8988T (cell line): ENCODE results near the gene LKAAEAR1.
A peak's percentile ranks its signal among the peaks of the same experiment; 100 is the strongest.

ENCODE experiments used
- DNase-seq: peaks from one replicate; pipeline ENCODE4 v3.0.0; 2011

The LKAAEAR1 gene

DNA sequence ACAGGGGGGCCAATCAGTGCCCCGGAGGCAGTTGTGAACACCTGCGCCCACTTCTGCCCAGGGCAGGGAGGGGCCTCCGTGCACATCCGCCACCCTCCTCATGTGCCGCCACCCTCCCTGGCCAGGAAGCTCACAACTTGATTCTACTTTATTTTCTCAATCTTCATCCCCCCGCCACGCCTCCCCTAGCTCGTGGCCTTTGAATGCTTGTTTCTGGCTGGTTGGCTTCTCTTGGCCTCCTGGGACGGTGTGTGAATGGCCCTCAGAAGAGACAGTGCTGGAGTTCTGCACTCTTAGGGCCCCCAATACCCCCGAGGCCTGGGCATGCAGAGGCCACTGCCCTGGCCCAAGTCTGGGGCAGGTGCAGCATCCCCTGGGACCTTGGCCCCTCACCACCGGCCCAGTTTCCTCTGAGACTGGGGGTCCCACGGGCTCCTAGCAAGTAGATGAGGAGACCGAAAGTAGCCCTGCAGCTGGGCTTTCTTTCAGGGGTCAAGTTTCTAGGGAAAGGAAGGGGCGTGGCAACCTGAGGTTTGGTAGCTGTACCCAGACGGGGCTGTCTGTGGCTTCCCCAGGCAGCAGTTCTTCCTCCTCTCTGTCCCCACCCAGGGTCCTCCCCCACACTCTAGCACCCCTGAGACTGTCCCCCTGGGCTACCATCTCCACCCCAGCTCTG, 6.2 kb downstream of the LKAAEAR1 start:
- DNase-seq, result no peak

DNA sequence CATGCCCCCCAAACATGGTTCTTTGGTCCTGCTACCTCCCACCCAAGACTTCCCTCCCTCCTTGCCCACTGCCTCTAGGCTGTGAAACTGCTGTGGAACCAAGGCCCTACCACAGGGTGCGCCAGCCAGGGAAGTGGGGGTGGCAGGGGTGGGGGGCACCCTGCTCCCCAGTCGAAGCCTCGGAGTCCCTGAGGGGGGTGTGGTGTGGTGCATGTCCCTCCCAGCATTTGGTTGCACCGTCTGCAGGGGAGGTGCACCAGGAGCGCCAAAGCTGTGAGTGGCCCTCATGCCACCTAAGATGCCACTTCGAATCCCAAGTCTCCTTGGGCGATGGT, 6.7 kb downstream of the LKAAEAR1 start:
- DNase-seq, result no peak

DNA sequence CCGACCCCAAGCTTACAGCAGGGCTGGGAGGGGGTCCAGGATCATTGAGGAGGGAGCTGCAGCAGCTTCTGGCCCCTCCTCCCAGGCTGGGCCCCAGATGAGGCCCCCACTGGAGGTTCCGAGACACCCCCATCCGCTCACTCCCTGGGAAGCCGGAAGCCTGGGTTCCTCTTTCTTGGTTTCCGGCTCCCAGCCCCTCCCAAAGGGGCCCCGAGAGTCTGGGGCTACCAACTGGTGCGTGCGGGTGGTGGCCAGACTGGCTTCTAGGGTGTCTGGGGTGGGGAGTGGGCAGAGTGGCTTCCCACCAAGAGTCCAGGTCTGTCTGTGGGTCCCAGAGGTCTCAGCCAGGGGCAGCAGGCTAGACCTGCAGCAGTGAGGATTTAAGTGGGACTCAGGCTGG, 7.1 kb downstream of the LKAAEAR1 start:
- DNase-seq, result no peak

DNA sequence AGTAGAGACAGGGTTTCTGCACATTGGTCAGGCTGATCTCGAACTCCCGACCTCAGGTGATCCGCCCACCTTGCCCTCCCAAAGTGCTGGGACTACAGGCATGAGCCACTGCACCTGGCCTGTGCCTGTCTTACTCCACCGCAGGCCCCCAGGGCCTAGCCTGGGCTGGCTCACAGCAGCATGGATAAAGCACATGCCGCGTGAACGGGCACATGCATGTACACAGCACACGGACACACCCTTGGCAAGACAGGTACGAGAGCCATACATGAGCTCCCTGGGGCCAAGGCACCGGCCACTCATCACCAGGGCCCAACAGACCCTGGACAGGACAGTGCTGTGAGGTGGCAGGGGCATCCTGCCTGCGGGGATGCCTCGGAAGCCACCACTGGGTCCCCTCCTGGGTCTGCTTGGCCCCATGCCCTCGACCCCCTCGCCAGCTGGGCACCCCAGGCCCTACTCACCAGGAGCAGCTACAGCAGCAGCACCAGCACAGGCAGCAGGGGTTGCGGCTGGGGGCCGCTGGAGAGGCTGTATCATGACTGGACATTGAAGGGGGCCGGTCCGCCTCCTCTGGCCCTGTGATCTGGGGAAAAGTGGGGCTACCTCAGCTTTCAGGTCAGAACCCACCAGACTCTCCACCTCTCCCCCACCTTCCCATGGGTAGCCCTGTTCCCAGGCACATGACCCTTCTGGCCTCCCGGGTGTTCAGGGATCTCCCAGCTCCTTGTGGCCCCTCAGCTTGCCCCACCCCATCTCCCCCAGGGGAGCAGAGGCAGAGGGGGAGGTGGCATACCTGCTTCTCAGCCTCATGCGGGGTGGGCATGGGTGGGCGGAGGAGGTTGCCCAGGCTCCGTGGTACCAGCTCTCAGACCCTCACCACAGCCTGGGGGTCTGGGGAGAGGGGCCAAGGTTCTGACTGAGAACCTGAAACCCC, 7.9 kb downstream of the LKAAEAR1 start:
- no peak for DNase-seq

DNA sequence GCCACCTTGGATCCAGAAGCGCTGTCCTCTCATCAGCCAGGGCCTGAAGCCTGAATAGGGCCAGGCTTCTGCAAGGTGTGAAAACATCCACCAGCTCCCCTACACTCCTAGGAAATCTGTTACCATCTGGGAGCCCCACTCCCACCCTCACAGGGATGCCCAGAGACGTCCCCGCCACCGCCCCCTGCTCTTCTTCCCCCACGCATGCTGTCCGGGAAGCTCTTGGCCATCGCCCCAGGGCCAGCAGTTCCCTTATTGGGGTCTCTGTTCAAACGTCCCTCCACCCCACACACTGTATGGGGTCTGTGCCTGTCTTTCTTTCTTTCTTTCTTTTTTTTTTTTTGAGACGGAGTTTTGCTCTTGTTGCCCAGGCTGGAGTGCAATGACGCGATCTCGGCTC, 8.6 kb downstream of the LKAAEAR1 start:
- DNase-seq, result no peak

DNA sequence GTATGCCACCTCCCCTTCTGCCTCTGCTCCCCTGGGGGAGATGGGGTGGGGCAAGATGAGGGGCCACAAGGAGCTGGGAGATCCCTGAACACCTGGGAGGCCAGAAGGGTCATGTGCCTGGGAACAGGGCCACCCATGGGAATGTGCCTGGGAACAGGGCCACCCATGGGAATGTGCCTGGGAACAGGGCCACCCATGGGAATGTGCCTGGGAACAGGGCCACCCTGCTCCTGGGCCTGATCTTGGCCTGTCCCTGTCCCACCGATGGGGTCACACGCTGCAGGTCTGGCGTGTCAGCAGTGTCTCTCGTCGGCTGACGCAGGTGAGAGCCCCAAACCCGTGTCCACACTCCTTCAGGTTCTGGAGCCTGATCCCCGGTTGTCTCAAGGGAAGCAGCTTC, 9.2 kb downstream of the LKAAEAR1 start:
- DNase-seq, result no peak

DNA sequence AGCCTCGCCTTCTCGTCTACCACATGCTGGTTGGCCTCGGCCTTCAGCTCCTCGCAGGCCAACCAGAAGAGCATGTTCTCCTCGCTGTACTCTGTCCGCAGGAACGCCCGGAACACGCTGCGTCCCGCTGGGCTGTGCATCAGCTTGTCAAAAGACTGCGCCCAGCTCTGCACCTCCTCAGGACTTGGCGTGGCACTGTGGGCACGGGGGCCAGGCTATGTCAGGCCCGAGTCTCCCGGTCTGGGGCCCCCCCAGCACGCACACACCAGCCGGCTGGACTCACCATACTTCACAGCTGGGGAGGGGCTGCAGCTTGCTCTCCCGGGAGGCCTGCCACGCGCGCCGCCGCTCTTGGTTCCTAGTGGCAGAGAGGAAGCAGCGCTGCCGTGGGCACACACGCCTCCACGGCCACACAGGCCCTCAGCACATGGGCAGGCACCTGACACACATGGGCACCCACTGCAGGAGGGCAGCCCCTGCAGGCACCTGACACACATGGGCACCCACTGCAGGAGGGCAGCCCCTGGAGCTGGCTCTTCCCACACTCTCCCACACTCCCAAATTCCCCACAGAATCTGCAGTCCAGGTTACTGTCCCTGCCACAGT, 9.9 kb downstream of the LKAAEAR1 start:
- no peak for DNase-seq

DNA sequence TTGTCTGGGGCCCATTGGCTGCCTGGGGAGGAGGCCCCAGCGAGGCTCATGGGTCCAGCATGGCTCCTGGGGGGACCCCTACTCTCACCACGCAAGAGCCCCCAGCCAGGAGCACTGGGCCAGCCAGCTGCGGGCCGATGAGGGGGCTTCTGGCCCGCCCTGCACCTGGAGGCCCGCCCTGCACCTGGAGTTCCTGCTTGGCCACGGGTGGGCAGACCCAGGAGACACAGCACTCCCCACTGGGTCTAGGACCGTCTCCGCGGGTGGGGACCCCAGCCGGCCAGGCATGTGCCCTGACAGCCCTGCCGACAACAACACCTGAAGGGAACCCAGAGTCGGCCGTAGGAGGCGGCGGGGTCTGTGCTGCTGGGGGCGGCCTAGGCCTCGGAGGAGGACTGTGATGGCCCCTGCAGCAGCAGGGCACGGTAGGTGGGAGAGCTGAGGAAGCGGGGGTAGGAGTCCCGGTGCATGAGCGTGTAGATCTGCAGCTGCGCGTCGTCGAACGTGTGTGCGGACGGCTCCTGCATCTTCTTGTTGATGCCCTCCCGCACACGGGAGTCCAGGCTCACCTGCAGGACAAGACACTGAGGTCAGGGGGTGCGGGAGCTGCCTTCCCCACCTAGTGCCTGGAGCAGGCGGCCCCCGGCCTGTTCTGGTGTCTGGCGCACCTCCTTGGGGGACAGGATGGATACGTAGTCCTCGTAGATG, 10.6 kb downstream of the LKAAEAR1 start:
- no peak for DNase-seq

DNA sequence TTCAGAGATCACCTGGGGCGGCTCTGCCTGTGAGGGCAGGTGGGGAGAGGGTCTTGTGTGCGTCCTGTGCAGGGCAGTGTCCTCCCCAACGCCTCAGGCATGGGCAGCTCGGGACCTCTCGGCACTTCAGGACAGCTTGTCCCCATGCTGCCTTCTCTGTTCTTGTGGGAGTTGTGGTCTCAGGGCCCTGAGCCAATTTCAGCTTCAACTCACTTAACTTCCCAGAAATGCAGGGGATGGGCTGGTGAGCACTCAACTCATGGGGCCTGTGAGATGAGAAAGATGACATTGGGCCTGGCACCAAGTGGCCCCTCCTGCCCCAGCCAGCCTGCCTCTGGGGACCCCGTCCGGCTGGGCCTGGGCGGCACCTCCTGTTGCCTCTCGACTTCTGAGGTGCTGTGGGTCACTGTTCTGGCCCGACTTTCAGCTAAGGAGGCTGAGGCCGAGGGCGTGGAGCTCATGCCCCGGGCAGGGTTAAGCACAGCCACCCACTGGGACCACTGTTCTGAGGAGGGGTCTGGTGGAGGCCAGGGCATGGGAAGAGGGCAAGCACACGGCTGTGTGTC, 11.6 kb downstream of the LKAAEAR1 start:
- DNase-seq, result no peak

DNA sequence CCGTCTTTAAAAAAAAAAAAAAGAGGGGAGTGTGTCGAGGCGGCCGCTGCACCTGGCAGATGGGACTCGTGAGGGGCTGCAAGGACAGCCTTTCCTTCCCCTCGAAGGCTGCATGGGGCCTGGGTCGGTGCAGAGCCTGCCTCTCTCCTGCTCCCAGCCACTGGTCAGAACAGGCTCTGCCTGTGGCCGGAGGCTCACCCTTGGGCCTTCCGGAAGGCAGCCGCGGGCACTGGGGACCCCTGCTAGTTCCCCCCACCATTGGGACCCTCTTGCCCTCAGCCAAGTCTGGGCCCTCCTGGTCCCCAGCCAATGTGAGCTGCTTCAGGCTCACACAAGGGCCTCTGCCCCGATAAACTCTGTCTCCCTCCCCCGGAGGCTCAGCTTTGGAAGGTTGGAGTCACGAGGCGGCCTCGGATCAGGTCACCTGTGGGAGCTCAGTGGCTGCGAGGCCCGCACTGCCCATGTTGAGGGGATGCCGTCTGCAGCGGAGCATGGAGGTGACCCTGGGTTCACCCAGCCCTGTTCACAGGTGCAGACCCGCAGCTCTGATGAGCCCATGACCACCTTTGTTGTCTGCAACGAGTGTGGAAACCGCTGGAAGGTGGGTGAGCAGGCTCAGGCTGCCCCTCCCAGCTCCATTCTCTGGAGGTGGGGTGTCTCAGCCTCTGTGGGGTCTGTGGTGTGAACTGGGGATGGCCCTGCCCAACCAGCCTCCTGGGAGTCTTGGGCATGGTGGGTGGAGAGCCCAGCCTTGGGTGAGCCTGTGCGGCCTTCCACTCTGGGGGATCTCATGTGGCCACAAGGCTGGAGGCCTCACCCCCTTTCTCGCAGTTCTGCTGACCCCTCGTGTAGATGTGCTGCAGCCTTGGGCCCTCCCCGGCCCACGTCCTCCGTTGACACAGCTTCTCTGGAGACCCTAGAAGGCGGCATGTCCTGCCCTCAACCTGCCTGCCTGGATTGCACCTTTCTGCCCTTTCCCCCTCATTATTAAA, 12.6 kb downstream of the LKAAEAR1 start:
- no peak for DNase-seq

DNA sequence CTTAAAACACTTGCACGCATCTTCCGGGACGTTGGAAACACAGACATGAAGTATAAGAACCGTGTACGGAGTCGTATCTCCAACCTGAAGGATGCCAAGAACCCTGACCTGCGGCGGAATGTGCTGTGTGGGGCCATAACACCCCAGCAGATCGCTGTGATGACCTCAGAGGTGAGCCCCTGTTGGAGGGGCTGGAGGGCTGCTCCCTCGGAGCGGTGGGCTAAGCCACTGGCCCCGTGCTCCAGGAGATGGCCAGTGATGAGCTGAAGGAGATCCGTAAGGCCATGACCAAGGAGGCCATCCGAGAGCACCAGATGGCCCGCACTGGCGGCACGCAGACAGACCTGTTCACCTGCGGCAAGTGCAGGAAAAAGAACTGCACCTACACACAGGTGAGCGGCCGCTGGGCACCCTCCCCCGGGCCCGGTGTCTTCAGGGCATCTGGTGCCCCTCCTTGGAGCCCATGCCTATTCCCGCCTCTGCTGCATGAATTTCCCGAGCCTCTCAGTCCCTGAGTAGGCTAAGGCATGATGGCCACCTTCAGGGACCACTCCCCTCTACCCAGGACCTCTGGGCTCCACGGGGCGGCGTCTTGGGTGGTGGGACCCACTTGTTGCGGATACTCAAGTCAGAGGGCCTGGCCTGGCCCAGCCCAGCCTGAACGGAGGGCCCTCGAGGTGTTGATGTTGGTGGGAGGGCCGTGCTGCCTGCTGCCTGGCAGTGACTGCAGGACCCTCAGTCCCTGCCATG, 13.8 kb downstream of the LKAAEAR1 start:
- DNase-seq, result no peak

DNA sequence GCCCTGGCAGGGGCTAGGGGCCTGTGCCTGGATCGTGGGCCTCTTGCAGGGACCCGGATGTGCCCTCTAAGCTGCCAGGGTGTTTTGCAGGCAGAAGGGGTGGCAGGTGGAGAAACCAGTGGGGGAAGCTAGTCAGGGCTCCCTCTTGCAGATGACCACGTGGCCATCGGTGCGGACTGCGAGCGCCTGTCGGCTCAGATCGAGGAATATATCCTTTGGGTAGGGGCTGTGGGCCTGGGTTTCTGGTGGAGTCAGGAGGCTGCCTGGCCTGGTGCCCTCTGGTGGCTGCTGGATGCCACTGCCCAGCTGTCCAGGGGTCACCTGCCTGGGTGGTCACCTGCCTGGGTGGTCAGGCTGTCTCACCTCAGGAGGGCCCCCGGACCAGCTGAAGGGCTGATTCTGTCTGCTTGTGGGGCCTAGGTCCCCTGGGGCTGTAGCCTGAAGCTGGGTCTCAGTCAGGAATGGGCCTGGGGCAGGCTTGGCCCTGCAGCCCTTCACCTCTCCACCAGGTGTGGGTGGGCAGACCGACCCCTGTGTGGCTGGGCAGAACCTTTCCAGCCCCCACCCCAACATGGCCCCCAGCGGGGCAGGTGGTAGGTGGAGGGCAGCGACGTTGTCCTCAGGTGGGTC, 14.5 kb downstream of the LKAAEAR1 start:
- peak; percentile 99 for DNase-seq

DNA sequence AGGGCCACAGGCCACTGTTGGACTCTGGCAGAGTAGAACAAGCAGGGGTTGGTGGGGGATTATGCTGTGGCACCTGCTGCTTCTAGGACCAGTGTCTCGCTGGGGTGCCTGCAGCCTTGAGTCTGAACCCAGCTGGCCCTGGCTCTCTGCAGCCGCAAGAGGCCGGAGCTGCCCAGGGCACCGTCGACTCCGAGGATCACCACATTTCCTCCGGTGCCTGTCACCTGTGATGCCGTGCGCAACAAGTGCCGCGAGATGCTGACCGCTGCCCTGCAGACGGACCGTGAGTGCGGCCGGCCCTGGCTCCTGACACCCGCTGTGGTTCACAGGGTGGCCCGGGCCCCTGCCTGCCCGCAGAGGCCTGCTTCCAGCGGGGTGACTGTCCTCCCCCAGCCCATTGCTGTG, 15.0 kb downstream of the LKAAEAR1 start:
- no peak for DNase-seq

DNA sequence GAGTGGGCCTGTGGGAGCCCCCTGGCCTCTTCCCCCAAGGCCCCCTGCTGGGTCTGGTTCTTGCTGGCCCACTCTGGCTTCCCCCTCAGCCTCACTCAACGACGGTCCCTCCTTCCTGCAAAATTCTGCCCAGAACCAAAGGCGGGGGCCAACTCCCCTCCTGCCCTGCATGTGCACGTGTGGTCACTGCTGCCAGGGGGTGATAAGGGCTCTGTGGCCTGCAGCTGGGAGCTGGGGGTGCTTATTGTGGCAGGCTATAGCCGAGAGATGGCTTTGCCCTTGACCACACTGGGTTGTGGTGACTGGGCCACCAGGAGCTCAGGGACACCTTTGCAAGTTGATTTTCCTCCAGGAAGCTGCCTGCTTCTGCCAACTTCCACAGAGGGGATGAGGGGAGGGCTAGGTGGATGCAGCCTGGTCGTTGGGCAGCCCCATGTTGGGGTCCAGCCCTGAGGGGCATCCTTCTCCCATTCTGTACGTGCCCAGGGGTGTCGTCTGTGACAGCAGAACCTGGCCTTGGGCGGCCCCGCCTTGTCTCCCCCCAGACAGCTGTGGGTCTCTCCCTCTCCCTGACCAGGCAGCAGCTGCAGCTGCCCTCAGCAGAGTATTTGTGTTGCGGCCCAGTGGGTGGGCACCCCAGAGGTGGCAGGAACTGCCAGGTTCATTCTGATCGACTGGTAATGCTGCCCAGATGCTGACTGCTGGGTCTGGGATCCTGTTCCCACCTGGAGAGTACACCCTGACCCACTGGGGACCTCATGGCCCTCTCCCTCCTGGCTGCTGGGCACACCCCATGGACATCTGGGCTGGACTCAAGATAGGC, 15.6 kb downstream of the LKAAEAR1 start:
- DNase-seq, result no peak

DNA sequence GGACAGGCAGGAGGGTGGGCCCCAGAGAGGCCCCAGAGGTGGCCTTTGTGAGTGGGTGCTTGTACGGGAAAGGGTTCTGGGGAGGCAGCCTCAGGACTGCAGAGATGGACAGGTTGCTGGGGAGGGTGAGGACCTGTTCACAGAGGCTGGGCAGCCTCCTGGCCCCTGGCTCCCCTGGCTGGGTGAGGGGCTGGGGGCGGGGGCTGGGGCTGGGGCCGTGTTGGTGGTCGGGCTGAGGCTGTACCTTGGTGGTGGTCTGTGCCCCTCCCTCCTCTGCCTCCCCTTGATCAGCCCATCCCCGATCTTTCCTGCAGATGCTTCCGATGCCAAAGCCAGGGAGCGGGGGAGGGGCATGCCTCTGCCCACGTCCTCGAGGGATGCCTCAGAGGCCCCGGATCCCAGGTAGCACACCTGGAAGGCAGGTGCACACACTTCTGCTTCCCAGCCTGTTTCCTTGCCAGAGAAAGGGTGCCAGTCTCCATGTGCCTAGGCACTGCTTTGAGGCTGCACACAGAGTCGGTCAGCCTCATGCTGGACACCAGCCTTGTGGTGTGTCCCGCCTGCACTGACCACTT, 16.4 kb downstream of the LKAAEAR1 start:
- DNase-seq, result no peak

DNA sequence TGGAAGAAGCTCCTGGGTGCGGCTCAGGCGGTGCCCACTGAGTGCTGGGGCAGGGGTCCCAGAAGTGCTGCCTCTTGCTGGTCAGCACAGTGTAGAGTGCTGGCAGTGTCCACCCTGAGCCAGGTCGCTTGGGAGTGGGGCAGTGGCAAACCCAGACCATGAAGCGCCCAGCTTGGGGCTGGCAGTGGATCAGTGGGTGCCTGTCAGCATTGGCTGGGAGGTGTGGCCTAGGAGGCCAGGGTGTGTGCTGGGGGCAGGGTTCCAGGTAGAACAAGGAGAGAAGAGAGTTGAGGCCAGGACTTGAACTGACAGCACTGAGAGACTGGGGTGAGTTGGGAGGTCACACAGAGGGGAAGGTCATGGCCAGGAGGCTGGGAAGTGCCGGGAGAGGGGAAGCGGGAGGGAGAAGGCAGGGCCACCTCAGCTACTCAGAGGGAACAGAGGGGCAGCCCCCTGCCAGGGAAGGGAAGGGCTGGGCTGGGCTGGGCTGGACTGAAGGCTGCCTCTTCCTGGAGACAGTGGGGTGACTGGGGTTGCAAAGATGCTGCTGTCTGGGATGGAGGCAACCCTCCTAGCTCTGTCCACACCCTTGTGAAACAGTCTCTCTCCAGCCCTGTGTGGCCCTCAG, 17.1 kb downstream of the LKAAEAR1 start:
- no peak for DNase-seq

DNA sequence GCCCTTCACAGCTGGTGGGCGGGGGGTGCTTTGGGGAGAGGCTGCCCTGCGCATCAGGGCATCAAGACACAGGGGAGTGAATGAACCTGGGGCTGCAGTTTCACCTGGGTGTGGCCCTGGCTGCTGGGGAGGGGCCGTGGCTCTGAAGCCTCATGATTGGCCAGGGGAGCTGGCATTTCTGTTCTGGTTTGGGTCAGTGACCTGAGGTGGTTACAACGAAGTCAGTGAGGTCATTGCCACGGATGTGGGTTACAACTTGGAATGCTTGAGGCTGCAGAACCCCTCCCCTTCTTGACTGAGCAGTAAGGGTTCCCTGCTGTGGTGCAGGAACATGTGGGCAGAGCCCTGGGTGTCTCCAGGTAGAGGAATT, 18.2 kb downstream of the LKAAEAR1 start:
- no peak for DNase-seq

DNA sequence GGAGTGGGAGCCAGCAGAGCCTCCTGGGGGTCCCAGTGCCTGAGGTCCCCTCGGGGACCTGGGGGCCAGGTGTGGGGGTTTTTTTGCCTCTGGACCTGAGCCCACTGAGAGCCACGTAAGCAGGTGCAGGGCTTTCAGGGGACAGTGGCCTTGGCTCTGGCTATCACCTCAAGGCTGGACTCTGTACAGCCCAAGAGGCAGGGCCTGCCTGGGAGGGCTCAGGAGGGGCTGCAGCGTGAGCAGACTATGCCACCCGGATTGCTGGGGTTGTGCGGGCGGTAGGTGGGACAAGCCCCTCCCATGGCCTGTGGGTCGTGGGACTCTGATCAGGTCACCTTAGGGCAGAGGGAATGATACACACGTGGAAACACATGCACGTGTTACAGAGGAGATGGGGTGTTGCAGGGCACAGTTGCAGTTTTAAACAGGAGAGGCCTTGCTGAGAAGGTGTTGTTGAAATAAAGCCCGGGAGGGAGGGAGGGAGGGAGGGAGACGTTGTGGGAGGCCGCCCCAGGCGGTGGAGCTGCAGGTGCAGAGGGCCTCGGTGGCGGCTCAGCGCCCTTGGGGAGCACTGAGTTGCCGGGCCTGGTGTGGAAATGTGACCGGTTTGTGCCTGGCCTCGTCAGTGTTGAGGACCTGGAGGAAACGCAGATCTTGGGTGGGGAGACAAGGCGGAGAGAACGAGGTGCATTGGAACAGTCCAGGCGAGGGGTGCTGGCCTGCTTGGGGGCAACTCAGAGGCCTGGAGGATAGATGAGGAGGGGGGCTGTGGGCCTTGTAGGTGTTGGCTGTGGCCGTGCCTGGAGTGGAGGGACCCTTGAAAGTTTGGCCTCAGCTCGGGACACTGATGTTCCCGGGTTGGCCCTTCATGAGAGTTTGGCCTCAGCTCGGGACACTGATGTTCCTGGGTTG, 18.9 kb downstream of the LKAAEAR1 start:
- DNase-seq, result no peak
